Stomach (tissue), 9 donors: ENCODE data around the gene CCL7. TPM values are rescaled to one million over a fixed set of nuclear protein-coding genes. Genes with fewer than 3 reads are reported as not detected.
"Not testable (repeated sequence)": the region's sequence is repeated elsewhere in the genome, so short reads cannot be mapped to it uniquely, and the experiment has no call there.

Experiments used
- DNase-seq, 2 donors: peaks; one replicate each; pipeline versions ENCODE4 v3.0.0 to v3.0.0-alpha.2; 2013 to 2019
- H3K27ac ChIP-seq, 5 donors: fragments of 200-600 bp in 4 of 5; sonication (generic) in 4 of 5; one replicate each; pipeline ENCODE4 v1.5.1; 2013 to 2019; ENCODE audit warnings: mild to moderate bottlenecking in 1 of 5, moderate library complexity in 1 of 5
- H3K27me3 ChIP-seq, 3 donors: fragments of 200-600 bp; sonication (generic); one replicate each; pipeline ENCODE4 v1.5.1; 2017 to 2019; ENCODE audit warnings: mixed run types in 1 of 3
- H3K36me3 ChIP-seq, 4 donors: fragments of 200-600 bp; sonication (generic); 1 replicate in 3 of 4; 2 replicates in 1 of 4; pipeline ENCODE4 v1.5.1; 2016 to 2019
- H3K4me1 ChIP-seq, 4 donors: fragments of 200-600 bp; sonication (generic); one replicate each; pipeline ENCODE4 v1.5.1; 2016 to 2019
- H3K4me3 ChIP-seq, 4 donors: fragments of 200-600 bp; sonication (generic) in 3 of 4; one replicate each; pipeline ENCODE4 v1.5.1; 2016 to 2019; ENCODE audit warnings: mild to moderate bottlenecking in 1 of 4
- H3K9me3 ChIP-seq, 4 donors: fragments of 200-600 bp; sonication (generic); one replicate each; pipeline ENCODE4 v1.5.1; 2016 to 2019
- CTCF ChIP-seq, 7 experiments: fragments of 450-650 bp in 4 of 7; fragments of 200-600 bp in 3 of 7; sonication (generic) in 3 of 7; IDR thresholded peaks; one replicate each; pipeline ENCODE4 v1.5.1; 2016 to 2019; ENCODE audit warnings: antibody characterized with exemption in 7 of 7, control low read depth in 2 of 7, mild to moderate bottlenecking in 1 of 7
- EP300 ChIP-seq: sonication (generic); formaldehyde crosslinking; IDR thresholded peaks from one replicate; pipeline ENCODE4 v1.6.1; 2017; ENCODE audit warnings: antibody characterized with exemption
- POLR2A ChIP-seq, 4 donors: fragments of 450-650 bp; IDR thresholded peaks; one replicate each; pipeline ENCODE4 v1.6.1; 2016; ENCODE audit warnings: antibody characterized with exemption in 4 of 4, control low read depth in 2 of 4, mild to moderate bottlenecking in 1 of 4, moderate library complexity in 1 of 4
- POLR2AphosphoS5 ChIP-seq, 3 donors: sonication (generic); formaldehyde crosslinking; IDR thresholded peaks; one replicate each; pipeline ENCODE4 v1.6.1; 2016; ENCODE audit warnings: antibody characterized with exemption in 3 of 3
- WGBS, 5 donors: extraction: QIAGEN DNeasy Blood & Tissue Kit in 3 of 5; methylation state at CpG; one replicate each; pipeline versions ENCODE4 v1.1.5 to v1.1.7; 2013 to 2018; 5-methylcytosine and 5-hydroxymethylcytosine counted together
- intact Hi-C: fragments of 100-400 bp; cut with DNase I; formaldehyde crosslinking; loops from one replicate; pipeline ENCODE4 v1.15.1; 2023; ENCODE audit warnings: low total_unique reads
- polyA plus RNA-seq, 3 donors: library from polyadenylated mRNA; stranded (reverse); fragments of 200-250 nt; gene quantifications; one replicate each; pipeline ENCODE4 v1.2.3, GENCODE V29; 2013
- total RNA-seq, 5 donors: library from RNA; depleted of rRNA; stranded (reverse); fragments of >200 nt; gene quantifications; one replicate each; pipeline versions ENCODE4 v1.1.0 to v1.2.3, GENCODE V29; 2014 to 2016
- donor health status: healthy with polysubstance abuse.
- donor health status: Bipolar disorder and iron deficiency.
- donor health status: healthy.

Gene CCL7
- total and polyA plus RNA-seq, 8 donors: not detected

DNA sequence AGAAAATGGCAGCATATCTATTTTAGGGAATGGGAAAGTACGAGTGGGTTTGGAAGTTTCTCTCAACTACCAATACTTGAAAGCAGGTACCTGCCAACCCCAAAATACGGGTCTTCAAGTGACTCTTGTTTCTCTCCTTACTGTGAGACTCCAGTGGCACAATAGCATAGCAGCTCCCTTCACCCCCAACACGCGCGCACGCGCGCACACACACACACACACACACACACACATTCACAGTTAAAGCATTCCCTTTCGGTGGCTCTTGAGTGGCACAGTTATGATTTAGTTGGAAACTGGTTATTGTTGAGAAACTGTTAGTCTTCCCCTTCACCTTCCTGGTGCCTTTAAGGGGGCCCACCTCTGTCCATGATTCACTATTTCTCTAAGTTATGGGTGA is 45.0 kb upstream of the CCL7 start:
- H3K27ac ChIP-seq: no peak overlapping the region
- 68 to 94% (median 82%) methylated on average over 9 of the region's 9 CpGs for WGBS, 5 donors
- no peak overlapping the region for H3K4me3 ChIP-seq
- intact Hi-C loops: no loop called here
- no peak for DNase-seq
- TF ChIP-seq EP300 (no peak), POLR2AphosphoS5 (IDR thresholded peaks at IDR 0.05) (no peak), CTCF (IDR thresholded peaks at IDR 0.05) (no peak), POLR2A (IDR thresholded peaks at IDR 0.05) (no peak)
- no peaks in the 10 kb centered on the region for H3K36me3 ChIP-seq
- H3K9me3 ChIP-seq: peaks cover 0 to 18% (median 4%) of the 10 kb centered on the region in 4 donors
- H3K4me1 ChIP-seq: peaks cover 0 to 5% (median 0%) of the 10 kb centered on the region in 4 donors
- no peaks in the 10 kb centered on the region for H3K27me3 ChIP-seq

GRCh38 chr17:34226011-34226743 is 43.8 kb upstream of the CCL7 start:
- Histone ChIP-seq H3K27me3 (no peaks in the 10 kb centered on the region), H3K27ac (no peak overlapping the region), H3K9me3 (peaks cover 0 to 28% (median 7%) of the 10 kb centered on the region in 4 donors), H3K4me3 (no peak overlapping the region), H3K4me1 (no peaks in the 10 kb centered on the region), H3K36me3 (no peaks in the 10 kb centered on the region)
- no peak for DNase-seq
- WGBS, 5 donors: 64 to 74% (median 67%) methylated on average over 3 of the region's 3 CpGs
- intact Hi-C loops: no loop called here
- no peak for TF ChIP-seq POLR2AphosphoS5 (IDR thresholded peaks at IDR 0.05)
- TF ChIP-seq EP300: no peak
- TF ChIP-seq CTCF (IDR thresholded peaks at IDR 0.05): no peak
- no peak for TF ChIP-seq POLR2A (IDR thresholded peaks at IDR 0.05)

DNA sequence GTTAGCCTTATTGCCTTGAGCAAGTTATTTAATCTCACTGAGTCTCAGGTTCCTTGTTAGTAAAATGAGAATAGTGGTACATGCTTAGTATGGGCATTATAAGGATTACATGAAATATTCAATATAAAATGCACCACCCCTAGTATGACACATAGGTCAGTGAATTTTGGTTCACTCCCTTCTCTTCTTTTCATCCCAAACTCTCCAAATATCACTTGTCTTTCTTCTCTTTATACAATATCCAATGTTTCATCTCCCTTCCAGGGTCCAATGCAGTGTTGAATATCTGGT is 43.3 kb upstream of the CCL7 start:
- TF ChIP-seq POLR2A (IDR thresholded peaks at IDR 0.05) (no peak), POLR2AphosphoS5 (IDR thresholded peaks at IDR 0.05) (no peak), CTCF (IDR thresholded peaks at IDR 0.05) (no peak), EP300 (no peak)
- intact Hi-C loops: no loop called here
- Histone ChIP-seq H3K4me3 (no peak overlapping the region), H3K27me3 (no peaks in the 10 kb centered on the region), H3K36me3 (no peaks in the 10 kb centered on the region), H3K9me3 (peaks cover 0 to 29% (median 7%) of the 10 kb centered on the region in 4 donors), H3K27ac (no peak overlapping the region), H3K4me1 (no peaks in the 10 kb centered on the region)
- DNase-seq: no peak

DNA sequence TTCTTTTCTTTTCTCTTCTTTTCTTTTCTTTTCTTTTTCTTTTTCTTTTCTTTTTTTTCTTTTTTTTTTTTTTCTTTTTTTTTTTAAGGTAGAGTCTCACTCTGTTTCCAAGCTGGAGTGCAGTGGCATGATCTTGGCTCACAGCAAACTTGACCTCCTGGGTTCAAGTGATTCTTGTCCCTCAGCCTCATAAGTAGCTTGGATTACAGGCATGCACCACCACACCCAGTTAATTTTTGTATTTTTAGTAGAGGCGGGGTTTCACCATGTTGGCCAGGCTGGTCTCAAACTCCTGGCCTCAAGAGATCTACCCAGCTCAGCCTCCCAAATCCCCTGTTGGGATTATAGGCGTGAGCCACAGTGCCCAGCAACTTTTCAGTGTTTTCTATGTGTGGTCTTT is 42.7 kb upstream of the CCL7 start:
- DNase-seq, H3K27ac ChIP-seq, H3K27me3 ChIP-seq, intact Hi-C loops, H3K4me3 ChIP-seq, H3K36me3 ChIP-seq, H3K4me1 ChIP-seq: not testable (repeated sequence)
- WGBS, 5 donors: 72 to 88% (median 84%) methylated on average over 2 of the region's 2 CpGs
- H3K9me3 ChIP-seq: peaks cover 0 to 29% (median 7%) of the 10 kb centered on the region in 4 donors

- no peak for DNase-seq
- no peak overlapping the region for H3K4me3 ChIP-seq
- no peaks in the 10 kb centered on the region for H3K36me3 ChIP-seq
- H3K4me1 ChIP-seq: no peaks in the 10 kb centered on the region
- no peak for TF ChIP-seq POLR2A (IDR thresholded peaks at IDR 0.05)
- TF ChIP-seq EP300: no peak
- no peak for TF ChIP-seq CTCF (IDR thresholded peaks at IDR 0.05)
- TF ChIP-seq POLR2AphosphoS5 (IDR thresholded peaks at IDR 0.05): no peak
- intact Hi-C loops: no loop called here
- H3K27me3 ChIP-seq: no peaks in the 10 kb centered on the region
- 35 to 66% (median 43%) methylated on average over 3 of the region's 3 CpGs for WGBS, 5 donors
- peaks cover 0 to 29% (median 7%) of the 10 kb centered on the region in 4 donors for H3K9me3 ChIP-seq
- no peak overlapping the region for H3K27ac ChIP-seq
These were observed 42.3 kb upstream of the CCL7 start for GRCh38 chr17:34227707-34228106.
